Urothelium cell line (cell line): Measurements from ENCODE around the gene ARID1B.

Experiments used
- DNase-seq: peaks from one replicate; pipeline ENCODE4 v3.0.0; 2011; ENCODE audit warnings: low spot score, mixed read lengths
- FAIRE-seq: peaks from 2 replicates; lab custom pipeline; 2011; peaks lifted over from hg19 to GRCh38; lab: Jason Lieb, UNC

Gene ARID1B

DNA sequence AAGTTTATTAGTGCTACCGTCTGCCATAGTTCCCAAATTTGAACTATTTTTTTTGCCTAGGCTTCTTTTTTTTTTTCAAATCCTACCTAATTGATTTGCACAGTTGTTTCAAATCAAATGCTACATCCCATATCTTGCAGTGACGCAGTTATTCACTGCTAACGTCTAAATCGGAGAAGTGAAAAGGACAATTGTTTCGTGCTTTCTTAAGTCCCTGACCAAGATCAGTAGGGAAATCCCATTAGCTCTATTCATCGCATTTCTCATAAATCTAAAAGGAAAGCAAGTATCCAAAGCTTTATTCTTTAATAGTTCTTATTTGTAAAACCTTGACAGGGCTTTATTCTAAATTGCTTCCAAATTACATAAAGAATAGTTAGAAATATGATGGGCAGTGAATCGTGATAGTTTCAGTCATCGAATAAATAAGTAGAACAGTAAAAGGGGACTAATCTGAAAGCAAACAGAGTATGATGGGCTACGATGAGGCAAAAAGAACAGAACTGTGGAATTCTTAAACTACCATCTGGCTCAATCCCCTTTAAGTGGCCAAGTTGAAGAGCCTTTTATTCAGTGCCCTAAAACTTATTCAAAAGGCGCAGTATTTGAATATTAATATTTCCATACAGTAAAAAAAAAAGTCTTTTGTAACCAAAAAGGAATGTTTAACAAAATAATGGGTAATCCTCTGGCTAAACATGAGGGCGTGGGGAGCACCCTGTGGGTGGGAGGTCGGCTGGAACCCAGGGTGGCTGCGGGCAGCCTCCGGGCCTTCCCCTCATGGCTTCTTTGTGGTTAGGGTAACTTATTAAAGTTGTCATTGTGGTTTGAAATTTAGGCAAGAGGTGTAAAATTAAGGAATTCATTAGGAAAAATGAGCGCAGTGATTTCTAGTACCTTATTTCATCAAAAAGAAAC lies 3.0 kb upstream of the ARID1B start:
- DNase-seq (no peak), FAIRE-seq (no peak)

DNA sequence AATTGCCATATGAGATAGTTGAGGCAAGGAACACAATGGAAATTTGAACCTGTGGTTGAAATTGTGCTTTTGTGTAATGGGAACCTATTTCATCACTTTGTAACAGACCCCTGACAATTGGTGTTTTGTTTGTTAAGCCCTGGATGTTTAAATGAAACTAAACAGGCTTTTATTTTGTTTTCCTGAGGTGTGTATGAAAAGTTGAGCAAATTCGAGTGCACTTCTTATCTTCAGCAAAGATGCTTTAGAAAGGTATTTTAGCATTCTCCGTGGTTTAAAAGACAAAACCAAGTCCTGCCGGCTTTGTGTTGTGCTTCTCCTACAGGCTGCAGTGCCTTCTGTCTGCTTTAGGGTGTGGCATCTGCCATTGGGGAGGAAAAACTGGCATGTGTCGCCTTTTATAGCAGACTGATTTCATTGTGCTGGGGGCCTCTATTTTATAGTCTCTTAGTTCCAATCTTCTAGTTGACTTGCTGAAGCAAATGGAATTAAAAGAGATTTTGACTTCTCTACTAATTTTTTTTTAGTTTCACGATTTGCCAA lies 2.2 kb upstream of the ARID1B start:
- DNase-seq (peak; percentile 14), FAIRE-seq (no peak)

DNA sequence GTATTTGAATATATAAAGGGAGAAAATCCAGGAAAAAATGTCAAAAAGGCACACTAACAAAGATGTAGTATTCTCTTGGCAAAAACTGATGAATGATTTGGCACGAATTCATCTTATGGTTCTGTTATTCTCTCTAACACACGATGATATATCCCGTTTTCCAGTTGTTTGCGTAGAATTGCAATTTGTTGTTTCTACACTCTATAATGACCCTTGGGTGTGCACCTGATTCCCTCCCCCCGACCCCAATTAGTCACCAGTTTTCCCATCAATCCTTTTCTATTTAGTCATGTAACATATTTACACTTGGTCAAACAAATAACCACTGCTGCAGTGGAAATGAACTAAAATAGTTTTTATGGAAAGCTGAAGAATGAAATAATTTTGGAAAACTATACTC lies 1.5 kb upstream of the ARID1B start:
- no peak for DNase-seq
- FAIRE-seq: no peak

DNA sequence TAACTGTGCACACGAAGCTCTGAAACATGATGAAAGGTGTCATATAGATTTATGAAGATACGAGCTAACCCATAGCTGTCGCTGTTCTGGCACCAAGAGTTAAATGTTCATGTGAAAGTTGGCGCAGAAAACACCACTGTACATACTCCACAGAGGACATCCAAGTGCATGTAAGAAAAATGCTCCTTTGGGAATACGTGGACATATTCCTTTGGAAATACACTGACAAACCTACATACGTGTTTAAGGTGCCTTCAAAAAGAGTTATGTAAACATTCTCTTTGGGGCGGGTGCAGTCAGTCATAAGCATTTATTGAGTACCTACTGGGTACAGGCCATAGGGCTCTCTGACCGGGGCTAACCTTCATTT lies 723 bp upstream of the ARID1B start:
- DNase-seq: peak; percentile 13
- no peak for FAIRE-seq

DNA sequence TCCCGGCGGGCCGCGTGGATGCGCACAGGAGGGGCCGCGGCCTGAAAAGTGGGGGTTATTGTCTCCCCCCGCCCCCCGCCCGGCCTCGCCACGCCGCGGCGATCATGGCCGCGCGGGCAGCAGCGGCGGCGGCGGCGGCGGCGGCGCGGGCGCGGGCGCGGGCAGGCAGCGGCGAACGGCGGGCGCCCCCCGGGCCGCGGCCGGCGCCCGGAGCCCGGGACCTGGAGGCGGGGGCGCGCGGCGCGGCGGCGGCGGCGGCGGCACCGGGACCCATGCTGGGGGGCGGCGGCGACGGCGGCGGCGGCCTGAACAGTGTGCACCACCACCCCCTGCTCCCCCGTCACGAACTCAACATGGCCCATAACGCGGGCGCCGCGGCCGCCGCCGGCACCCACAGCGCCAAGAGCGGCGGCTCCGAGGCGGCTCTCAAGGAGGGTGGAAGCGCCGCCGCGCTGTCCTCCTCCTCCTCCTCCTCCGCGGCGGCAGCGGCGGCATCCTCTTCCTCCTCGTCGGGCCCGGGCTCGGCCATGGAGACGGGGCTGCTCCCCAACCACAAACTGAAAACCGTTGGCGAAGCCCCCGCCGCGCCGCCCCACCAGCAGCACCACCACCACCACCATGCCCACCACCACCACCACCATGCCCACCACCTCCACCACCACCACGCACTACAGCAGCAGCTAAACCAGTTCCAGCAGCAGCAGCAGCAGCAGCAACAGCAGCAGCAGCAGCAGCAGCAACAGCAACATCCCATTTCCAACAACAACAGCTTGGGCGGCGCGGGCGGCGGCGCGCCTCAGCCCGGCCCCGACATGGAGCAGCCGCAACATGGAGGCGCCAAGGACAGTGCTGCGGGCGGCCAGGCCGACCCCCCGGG lies 637 bp downstream of the ARID1B start:
- FAIRE-seq (no peak), DNase-seq (peak; percentile 76)

DNA sequence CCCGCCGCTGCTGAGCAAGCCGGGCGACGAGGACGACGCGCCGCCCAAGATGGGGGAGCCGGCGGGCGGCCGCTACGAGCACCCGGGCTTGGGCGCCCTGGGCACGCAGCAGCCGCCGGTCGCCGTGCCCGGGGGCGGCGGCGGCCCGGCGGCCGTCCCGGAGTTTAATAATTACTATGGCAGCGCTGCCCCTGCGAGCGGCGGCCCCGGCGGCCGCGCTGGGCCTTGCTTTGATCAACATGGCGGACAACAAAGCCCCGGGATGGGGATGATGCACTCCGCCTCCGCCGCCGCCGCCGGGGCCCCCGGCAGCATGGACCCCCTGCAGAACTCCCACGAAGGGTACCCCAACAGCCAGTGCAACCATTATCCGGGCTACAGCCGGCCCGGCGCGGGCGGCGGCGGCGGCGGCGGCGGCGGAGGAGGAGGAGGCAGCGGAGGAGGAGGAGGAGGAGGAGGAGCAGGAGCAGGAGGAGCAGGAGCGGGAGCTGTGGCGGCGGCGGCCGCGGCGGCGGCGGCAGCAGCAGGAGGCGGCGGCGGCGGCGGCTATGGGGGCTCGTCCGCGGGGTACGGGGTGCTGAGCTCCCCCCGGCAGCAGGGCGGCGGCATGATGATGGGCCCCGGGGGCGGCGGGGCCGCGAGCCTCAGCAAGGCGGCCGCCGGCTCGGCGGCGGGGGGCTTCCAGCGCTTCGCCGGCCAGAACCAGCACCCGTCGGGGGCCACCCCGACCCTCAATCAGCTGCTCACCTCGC lies 1.5 kb downstream of the ARID1B start:
- peak; percentile 14 for DNase-seq
- FAIRE-seq: peak; percentile 62

DNA sequence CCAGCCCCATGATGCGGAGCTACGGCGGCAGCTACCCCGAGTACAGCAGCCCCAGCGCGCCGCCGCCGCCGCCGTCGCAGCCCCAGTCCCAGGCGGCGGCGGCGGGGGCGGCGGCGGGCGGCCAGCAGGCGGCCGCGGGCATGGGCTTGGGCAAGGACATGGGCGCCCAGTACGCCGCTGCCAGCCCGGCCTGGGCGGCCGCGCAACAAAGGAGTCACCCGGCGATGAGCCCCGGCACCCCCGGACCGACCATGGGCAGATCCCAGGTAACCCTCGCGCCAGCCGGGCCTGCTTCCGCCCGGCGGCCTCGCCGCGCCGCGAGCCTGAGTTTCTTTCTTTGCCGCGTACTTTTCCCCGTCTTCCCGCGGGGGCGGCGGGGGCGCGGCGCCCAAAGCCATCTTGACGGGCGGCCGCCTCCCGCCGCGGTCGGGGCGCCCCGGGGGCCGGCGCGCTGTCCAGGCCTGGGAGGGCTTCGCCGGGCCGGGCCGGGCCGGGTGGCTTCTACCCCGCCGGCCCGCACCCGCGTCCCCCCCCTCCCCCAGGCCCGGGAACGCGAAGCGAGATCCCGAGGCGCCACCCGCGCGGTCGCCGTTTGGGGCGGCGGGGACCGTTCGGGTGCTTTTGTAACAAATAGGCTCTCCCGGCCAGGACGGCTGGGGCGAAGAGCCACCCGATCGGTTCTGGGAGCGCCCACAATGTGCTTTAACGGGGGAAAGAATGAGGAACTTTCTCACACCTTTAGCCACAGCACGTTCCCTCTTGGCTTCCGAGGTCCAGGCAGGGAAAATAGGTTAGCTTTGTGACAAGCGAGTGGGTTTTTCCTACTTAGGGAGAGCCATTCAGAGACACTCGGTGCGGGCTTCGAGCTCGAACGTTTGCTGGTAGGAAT lies 2.3 kb downstream of the ARID1B start:
- FAIRE-seq (no peak), DNase-seq (peak; percentile 32)

DNA sequence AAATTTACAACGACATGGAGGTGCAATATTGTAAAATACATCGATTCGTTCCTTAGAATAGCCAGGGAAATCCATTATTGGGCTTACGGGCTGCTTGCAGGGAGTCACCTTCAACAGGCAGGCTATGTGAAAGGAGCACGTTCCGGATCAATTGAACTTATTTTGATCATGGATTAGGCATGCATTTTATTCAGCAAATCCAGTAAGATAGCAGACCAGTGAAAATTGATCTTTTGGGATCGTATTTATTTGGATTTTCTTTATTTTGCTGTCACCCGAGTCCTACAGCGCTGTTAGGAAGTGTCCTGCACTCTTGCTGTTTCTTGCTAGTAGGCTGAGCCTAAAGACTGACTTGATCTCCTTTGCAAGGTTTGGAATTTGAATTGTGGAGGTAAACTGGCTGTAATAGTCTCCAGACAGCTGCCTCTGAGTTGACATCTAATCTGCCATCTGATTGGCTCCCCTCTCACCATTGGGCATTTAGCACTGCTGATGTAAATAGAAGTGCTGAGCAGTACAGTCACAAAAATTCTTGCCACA lies 3.0 kb downstream of the ARID1B start:
- FAIRE-seq (no peak), DNase-seq (peak; percentile 69)

DNA sequence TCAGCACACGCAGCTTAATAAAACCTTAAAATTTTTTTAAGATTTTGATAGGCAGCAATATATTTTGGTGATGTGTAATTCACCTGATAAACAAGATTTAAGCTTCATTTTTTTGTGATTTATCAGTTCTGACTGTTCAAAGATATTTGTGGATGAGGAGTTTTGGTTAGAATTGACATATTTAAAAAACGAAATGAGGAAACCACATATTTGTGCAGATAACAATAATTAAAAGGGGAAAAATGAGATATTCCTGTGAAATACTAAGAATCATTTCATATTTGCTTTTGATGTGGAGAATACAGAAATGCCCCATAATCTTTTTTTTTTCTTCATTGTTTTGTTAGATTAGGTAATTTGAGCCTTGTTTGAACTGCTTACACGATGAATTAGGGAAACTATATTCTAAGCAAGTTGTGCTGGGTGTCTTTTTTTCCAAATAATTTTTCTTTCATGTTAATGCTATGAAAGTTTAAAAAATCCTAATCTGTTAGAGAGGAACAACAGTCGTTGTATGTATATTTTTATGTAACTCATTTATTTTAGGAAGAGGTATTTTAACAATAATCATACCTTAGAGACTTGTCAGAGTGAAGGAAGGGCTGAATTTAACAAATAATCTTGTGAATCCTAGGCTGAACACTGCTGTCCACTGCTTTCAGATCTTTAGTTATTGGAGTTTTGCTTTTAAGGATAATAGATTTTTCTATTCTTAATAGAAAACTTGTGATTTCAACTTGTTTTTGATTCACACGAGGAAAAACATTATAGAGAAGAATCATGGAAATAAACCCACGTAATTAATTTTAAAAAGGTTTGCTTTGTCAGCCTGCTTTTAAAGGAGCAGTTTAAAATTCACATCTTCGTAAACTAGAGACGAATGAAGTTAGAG lies 4.0 kb downstream of the ARID1B start:
- DNase-seq: no peak
- FAIRE-seq: no peak

DNA sequence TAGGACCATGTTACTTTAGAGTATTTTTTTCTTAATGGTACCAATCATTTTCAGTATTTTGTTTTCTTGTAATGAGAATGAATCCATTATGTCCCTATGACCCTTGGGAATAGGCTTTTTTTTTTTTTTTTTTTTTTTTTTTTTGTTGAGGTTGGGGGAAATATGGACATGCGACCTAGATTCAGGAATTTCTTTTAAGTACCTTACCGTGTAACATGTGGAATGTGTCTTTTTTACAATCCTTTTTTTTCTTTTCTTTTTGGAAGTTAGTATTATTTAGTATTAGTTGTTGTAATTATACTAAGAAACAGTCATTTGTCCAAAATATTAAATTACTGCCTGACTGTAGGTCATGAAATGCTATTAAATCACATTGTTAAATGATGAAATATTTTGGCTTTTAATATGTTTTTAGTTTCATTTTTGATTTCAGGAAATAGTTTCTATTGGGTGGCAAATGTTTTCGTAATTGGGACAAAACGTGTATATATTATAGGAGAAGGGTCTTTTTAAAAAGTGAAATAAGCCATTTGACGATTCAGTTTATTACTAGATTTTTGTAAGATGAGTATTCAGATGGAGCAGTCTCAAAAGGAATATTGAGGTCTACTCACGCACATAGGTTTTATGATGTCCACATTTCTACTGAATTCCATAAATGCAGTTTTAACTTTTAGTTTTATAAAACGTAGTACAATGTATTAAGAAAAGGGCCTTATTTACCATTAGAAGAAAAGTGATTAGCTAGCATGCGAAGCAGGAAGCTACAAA lies 4.9 kb downstream of the ARID1B start:
- DNase-seq (no peak), FAIRE-seq (no peak)

DNA sequence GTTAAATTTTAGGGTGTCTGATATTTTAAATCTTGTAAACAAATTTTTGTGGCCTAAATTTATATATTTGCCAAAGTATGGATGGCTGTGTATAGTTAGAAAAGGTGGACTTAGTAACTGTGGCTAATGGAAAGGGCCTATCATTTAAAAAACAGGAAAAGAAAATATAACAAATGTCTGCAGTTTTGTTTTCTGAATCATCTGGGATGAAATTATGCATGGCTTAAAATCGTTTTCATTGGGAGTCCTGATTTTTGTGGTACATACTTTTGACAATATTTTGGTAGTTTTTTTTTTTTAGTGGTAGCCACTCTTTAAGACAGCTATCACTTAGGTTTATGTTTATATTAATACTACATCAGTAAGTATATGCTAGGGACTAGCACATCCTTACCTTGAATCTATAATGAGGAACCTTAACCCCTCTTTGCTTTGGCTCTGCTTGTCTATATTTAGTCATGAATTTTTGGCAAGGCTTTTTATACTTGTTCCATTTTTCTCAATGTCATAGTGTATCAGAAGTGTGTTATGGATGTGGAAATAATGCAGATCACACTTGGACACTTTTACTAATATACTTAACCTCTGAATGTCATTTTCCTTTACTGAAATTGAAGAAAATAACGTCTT lies 5.6 kb downstream of the ARID1B start:
- DNase-seq (no peak), FAIRE-seq (no peak)

DNA sequence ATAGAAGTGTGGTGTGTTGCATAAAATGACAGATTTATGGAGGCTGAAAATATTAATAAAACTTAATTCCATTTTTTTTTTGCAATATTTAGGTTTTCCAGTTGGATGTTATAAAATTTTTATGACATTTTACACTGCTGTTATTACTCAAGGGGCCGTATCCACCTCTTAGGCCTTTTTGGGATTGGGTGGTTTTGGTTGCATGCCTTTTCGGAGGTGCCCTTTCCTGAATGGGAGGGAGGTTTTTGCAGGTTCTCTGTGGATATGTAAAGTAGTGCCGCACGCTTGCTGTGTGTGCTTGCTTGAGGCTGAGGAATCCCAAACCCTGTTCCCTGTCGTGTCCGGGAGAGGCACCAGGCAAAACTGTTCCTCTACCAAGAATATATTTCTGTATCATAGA lies 6.8 kb downstream of the ARID1B start:
- DNase-seq: no peak
- no peak for FAIRE-seq

DNA sequence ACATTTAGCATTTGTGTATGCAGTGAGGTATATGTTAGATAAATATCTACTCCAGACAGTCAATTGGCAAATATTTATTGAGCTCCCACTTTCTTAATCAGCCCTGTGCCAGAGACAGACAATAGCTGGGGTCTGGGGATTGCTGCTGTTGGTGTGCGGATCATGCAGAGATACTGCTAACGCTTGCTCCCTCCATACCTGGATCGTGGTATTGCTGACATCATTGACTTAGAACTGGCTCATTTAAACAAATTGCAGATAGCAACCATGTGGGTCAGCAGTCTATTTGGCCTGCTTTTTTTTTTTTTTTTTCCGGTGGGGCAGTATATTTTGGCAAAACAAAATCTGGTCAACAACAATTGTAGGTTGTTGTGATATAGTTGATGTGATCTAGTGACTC lies 9.5 kb downstream of the ARID1B start:
- DNase-seq: no peak

DNA sequence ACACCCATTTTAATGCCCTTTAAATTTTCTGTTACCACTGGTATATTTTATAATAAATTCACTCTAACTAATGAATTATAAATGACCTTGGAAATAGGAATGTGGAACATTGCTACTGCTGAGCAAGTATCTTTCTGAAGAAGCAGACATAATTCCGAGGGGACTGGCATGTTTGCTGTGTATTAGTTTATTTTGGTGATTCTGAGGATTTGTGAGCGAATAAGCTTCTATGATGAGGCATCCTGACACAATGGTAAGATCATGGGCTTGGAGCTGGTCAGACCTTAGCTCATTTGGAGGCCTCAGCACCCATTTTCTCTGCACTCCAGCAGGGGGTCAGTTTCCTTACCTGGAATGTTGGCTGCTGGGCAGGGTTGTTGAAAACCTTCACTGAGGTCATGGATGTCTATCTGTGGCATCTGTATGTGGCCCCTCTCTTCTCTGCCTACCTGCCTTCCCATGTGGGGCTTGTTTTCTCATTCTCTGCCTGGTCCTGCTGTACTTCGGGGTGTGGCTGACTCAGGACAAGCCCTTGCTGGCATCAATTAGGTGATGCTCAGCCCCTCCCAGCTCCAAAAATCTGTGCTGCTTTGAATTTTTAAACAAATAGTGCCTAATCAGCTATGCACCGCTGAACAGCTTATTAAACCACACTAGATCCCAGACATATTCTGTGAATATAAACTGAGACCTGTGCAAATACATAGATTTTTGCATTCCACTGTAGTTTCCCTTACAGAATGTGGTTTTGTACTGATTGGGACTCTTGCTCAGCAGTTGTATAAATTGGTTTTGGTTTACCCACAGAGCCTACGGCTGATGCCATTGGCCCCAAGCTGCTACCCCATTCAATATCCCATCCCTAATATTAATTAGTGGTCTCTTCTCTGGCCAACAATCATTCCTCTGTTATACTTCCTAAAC lies 10.7 kb downstream of the ARID1B start:
- DNase-seq: no peak
- no peak for FAIRE-seq

More for the DNA sequence above, 9.5 kb downstream of the ARID1B start:
- FAIRE-seq: no peak

DNA sequence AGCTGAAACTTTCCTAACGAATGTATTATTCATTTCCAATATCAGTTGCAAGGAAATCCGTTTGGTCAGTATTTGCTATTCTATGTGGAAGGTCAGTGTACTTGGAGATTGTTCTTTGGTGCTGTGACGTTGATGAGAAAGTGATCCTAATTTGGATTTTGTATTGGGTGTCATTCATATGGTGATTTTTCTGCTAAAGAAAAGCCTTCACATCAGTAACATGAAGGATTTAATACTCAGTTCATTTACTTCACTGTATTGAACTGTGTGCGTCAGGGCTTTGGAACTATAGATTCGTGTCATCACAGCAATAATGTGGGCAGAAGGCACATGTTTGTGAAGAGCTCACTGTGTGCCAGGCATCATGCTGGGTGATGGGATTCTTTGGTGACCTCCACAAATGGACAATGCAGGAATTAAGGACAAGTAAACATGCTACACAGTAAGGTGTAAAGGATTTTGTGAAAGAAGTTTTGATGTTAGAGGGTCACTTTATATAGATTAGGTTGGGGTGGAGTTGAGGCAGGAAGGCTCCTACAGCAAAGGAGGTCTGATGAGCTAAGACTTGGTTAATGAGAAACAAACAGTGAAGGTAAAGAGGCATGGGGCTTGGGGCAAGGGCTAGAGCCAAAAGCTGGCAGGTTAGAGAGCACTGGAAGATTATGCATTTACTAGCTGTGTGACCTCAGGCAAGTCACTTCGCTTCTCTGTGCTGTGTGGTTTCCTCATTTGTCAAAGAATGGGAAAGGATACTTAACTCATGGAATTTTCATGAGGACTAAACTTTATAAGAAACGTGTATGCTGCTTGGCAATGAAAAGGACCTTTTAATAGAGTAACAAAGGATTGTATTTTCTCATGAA lies 12.1 kb downstream of the ARID1B start:
- DNase-seq (no peak), FAIRE-seq (no peak)
